Measurements from ENCODE around the gene ZBTB11. TPM values are rescaled to one million over a fixed set of nuclear protein-coding genes. Genes with fewer than 3 reads are reported as not detected.
A peak's percentile ranks its signal among the peaks of the same experiment; 100 is the strongest.
"Not testable (repeated sequence)": the region's sequence is repeated elsewhere in the genome, so short reads cannot be mapped to it uniquely, and the experiment has no call there.

The ZBTB11 gene
- total RNA-seq, 1 donor from 2014 or later: 17.8 TPM

DNA sequence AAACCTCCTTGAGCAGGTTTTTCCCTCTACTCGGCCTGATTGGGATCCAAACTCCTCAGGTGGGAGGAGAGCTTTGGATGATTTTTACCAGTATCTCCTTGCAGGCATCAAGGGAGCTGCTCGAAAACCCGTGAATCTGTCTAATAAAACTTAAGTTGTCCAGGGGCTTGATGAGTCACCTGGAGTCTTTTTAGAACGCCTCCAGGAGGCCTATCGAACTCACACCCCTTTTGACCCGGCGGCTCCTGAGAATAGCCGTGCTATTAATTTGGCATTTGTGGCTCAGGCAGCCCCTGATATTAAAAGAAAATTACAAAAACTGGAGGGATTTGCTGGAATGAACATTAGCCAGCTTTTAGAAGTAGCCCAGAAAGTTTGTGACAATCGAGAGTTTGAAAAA is 41.6 kb downstream of the ZBTB11 start:
- no peak for DNase-seq (ENCODE audit: low spot score, unreplicated experiment)
- Mint-ChIP-seq H3K27ac (no peak overlapping the region), H3K4me1 (ENCODE audit: low read depth) (peaks cover 13% of the 10 kb centered on the region), H3K36me3 (ENCODE audit: insufficient read depth) (no peaks in the 10 kb centered on the region), H3K27me3 (peaks cover 9% of the 10 kb centered on the region), H3K4me3 (ENCODE audit: low read depth) (no peak overlapping the region), H3K9me3 (ENCODE audit: low read depth) (no peaks in the 10 kb centered on the region)
- TF ChIP-seq, protein P1, sequence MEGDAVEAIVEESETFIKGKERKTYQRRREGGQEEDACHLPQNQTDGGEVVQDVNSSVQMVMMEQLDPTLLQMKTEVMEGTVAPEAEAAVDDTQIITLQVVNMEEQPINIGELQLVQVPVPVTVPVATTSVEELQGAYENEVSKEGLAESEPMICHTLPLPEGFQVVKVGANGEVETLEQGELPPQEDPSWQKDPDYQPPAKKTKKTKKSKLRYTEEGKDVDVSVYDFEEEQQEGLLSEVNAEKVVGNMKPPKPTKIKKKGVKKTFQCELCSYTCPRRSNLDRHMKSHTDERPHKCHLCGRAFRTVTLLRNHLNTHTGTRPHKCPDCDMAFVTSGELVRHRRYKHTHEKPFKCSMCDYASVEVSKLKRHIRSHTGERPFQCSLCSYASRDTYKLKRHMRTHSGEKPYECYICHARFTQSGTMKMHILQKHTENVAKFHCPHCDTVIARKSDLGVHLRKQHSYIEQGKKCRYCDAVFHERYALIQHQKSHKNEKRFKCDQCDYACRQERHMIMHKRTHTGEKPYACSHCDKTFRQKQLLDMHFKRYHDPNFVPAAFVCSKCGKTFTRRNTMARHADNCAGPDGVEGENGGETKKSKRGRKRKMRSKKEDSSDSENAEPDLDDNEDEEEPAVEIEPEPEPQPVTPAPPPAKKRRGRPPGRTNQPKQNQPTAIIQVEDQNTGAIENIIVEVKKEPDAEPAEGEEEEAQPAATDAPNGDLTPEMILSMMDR (IDR thresholded peaks at IDR 0.05; ENCODE audit: unreplicated experiment): no peak

DNA sequence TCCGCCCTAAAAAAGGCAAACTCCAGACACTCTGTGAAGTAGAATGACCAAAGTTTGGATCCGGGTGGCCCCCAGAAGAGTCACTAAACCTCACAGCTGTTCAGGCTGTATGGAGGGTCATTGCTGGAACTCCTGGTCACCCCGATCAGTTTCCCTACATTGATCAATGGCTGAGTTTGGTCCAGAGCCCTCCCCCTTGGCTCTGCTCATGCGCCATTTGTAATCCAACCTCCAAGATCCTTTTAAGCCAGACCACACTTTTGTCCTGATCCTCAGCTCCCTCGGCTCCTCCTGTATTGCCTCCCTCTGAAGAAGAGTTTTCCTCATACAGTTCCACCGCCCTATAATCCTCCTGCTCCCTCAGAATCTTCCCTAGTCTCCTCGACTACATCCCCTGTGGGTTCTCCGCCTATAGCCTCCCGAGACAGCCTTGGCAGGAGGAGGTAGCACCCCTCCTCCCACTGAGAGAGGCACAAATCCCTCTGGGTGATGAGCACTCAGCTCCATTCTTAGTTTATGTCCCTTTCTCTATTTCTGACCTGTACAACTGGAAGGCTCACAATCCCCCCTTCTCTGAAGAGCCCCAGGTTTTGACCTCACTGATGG is 42.2 kb downstream of the ZBTB11 start:
- Mint-ChIP-seq H3K27me3 (peaks cover 9% of the 10 kb centered on the region), H3K9me3 (ENCODE audit: low read depth) (no peaks in the 10 kb centered on the region), H3K4me3 (ENCODE audit: low read depth) (no peak overlapping the region)

DNA sequence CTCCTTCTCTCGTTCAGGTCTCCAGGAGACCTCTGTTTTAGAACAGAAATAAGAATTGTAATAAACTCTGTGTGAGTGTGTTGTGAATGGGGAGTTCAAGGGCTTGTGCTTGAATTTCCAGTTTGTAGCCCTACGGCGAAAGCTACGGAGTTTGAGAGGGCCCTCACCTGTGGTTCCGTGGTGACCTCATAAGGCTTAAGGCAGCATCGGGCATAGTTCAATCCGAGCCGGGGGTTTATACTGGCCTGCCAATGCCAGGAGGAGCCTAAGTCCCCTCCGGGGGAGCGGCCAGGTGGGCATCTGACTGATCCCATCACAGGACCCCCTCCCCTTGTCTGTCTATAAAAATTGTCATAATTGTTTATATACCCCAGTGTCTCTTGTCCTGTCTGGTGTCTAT is 43.7 kb downstream of the ZBTB11 start:
- no peaks in the 10 kb centered on the region for H3K36me3 Mint-ChIP-seq (ENCODE audit: insufficient read depth)
- peaks cover 11% of the 10 kb centered on the region for H3K4me1 Mint-ChIP-seq (ENCODE audit: low read depth)
- peaks cover 9% of the 10 kb centered on the region for H3K27me3 Mint-ChIP-seq

More for the DNA sequence above, 42.2 kb downstream of the ZBTB11 start:
- no peak for DNase-seq (ENCODE audit: low spot score, unreplicated experiment)
- peak overlapping the region; percentile 23 for H3K27ac Mint-ChIP-seq
- no peaks in the 10 kb centered on the region for H3K36me3 Mint-ChIP-seq (ENCODE audit: insufficient read depth)
- peaks cover 13% of the 10 kb centered on the region for H3K4me1 Mint-ChIP-seq (ENCODE audit: low read depth)
- TF ChIP-seq, protein P1 (IDR thresholded peaks at IDR 0.05; ENCODE audit: unreplicated experiment): no peak

DNA sequence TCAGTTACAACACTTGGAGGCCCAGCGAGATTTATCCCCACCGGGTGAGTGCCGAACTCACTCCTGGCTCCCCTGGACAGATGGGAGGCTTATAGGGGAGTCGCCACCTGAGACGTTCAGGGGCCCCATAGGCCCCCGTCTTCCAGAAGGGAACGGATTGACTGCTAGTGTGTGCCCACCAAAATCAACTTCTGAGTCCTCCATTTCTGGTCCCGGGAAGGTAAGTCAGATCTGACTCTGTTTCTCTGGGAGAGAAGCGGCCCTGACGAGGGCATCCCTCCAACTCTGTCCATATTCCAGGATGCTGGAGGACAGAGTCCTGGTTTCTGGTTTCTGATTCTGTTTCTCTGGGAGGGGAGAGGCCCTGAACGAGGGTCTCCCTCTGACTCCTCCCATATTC is 44.3 kb downstream of the ZBTB11 start:
- H3K4me3 Mint-ChIP-seq (ENCODE audit: low read depth): no peak overlapping the region
- TF ChIP-seq, protein P1 (IDR thresholded peaks at IDR 0.05; ENCODE audit: unreplicated experiment): no peak
- no peak for DNase-seq (ENCODE audit: low spot score, unreplicated experiment)
- H3K4me1 Mint-ChIP-seq (ENCODE audit: low read depth): peaks cover 7% of the 10 kb centered on the region
- no peaks in the 10 kb centered on the region for H3K9me3 Mint-ChIP-seq (ENCODE audit: low read depth)
- peaks cover 9% of the 10 kb centered on the region for H3K27me3 Mint-ChIP-seq
- H3K36me3 Mint-ChIP-seq (ENCODE audit: insufficient read depth): no peaks in the 10 kb centered on the region
- H3K27ac Mint-ChIP-seq: no peak overlapping the region

More for the DNA sequence above, 43.7 kb downstream of the ZBTB11 start:
- Mint-ChIP-seq H3K27ac (peak overlapping the region; percentile 80), H3K9me3 (ENCODE audit: low read depth) (no peaks in the 10 kb centered on the region), H3K4me3 (ENCODE audit: low read depth) (no peak overlapping the region)
- DNase-seq (ENCODE audit: low spot score, unreplicated experiment): no peak
- TF ChIP-seq, protein P1 (IDR thresholded peaks at IDR 0.05; ENCODE audit: unreplicated experiment): no peak

DNA sequence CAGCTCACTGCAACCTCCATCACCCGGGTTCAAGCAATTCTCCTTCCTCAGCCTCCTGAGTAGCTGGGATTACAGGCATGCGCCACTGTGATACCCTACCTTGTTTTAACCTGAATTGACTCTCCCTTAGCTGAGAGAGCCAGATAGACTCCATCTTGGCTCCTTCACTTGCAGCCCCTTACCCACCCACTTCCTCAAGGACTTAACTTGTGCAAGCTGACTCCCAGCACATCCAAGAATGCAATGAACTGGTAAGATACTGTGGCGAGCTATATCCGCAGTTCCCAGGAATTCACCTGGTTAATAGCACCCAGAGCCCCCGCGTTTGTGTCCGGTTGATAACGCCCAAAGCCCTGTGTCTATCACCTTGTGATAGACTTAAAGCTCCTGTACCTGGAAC is 45.0 kb downstream of the ZBTB11 start:
- not testable (repeated sequence) for H3K27me3 Mint-ChIP-seq; H3K4me3 Mint-ChIP-seq (ENCODE audit: low read depth); DNase-seq (ENCODE audit: low spot score, unreplicated experiment); H3K9me3 Mint-ChIP-seq (ENCODE audit: low read depth); H3K27ac Mint-ChIP-seq; H3K4me1 Mint-ChIP-seq (ENCODE audit: low read depth); H3K36me3 Mint-ChIP-seq (ENCODE audit: insufficient read depth)

DNA sequence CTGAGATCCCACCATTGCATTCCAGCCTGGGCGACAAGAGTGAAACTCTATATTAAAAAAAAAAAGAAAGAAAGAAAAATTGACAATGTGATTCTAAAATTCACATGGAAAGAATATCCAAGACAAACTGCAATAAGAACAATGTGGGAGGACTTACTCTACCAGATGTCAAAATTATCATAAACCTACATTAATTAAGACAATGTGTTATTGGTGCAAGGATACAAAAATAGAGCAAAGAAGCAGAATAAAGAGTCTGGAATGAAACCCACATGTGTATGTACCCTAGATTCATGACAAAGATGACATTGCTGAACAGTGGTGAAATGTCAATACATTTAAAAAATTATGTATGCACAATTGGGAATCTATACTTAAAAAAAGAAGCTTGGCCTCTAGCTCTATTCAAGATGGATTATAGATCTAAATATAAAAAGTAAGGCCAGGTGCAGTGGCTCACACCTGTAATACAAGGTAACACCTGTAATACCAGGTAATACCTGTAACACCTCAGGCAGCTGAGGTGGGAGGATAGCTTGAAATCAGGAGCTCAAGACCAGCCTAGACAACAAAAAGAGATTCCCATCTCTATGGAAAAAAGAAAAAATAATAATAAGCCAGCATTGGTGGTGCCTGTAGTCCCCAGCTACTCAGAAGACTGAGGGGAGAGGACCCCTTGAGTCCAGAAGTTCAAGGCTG is 45.7 kb downstream of the ZBTB11 start:
- TF ChIP-seq, protein P1 (IDR thresholded peaks at IDR 0.05; ENCODE audit: unreplicated experiment): no peak
- Mint-ChIP-seq H3K4me3 (ENCODE audit: low read depth) (no peak overlapping the region), H3K27me3 (peaks cover 9% of the 10 kb centered on the region), H3K27ac (no peak overlapping the region), H3K36me3 (ENCODE audit: insufficient read depth) (no peaks in the 10 kb centered on the region), H3K4me1 (ENCODE audit: low read depth) (peaks cover 6% of the 10 kb centered on the region), H3K9me3 (ENCODE audit: low read depth) (no peaks in the 10 kb centered on the region)
- DNase-seq (ENCODE audit: low spot score, unreplicated experiment): no peak

Measured in progenitor cell of endocrine pancreas (in vitro differentiated cells).